GM06990 (cell line): ENCODE results near the gene IL1R1.

Experiments used
- DNase-seq: peaks from one replicate; pipeline ENCODE4 v3.0.0-alpha.2; 2011; ENCODE audit not compliant: insufficient read length; ENCODE audit errors: extremely low read depth
- H3K27me3 ChIP-seq: replicated peaks from 2 replicates; pipeline ENCODE4 v1.6.0; 2011; ENCODE audit warnings: low read length; ENCODE audit not compliant: control insufficient read depth, insufficient read depth
- H3K36me3 ChIP-seq: 2 replicates; pipeline ENCODE4 v1.5.1; 2011; ENCODE audit warnings: low read length; ENCODE audit not compliant: control insufficient read depth, insufficient read depth
- H3K4me3 ChIP-seq: replicated peaks from 2 replicates; pipeline ENCODE4 v1.5.1; 2011; ENCODE audit warnings: low read depth, mild to moderate bottlenecking, control low read depth, low read length
- TF ChIP-seq, protein P1 (sequence below): IDR thresholded peaks from 2 replicates; pipeline ENCODE4 v1.5.1; 2011; ENCODE audit warnings: low read length, control low read depth, mild to moderate bottlenecking, inconsistent platforms; ENCODE audit not compliant: insufficient read depth, poor library complexity, severe bottlenecking

IL1R1 gene

GRCh38 chr2:102181376-102181775 lies 38.8 kb downstream of the IL1R1 start:
- H3K36me3 ChIP-seq, result no peaks in the 10 kb centered on the region

DNA sequence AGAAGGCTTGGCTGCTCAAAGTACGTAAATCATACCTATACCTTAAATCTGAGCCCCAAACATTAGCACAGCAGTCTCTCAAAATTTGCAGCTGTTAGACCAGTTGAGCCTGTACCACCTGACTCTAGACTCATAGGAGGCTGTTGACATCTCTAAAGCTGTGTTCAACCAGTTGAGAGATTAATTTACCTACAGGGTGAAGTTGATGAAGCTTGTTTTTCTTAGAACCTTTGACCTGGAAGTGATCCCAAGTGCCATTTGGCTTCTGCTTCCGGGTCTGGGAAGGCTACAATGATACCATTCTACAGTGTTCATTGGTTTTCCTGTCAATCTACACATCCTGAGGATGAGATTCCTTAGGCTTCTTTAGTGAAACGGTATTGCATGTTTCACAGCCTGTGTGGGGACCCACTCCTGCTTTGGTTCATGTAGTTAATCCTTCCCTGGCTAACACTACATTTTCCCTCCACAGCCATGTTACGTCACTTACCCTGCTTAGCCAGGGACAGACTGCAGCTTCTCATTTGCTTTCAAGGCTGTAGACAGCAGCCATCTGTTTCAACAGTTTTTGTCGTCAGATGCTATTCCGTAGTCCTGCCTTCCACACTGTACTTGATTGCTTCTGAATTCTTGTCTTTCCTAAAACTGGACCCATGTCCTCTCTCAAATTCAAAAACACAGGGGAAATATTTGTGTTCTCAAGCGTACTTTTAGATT lies 39.5 kb downstream of the IL1R1 start:
- DNase-seq, result no peak
- Histone ChIP-seq H3K36me3 (no peaks in the 10 kb centered on the region), H3K27me3 (no peaks in the 10 kb centered on the region), H3K4me3 (no peak overlapping the region)
- TF ChIP-seq, protein P1, sequence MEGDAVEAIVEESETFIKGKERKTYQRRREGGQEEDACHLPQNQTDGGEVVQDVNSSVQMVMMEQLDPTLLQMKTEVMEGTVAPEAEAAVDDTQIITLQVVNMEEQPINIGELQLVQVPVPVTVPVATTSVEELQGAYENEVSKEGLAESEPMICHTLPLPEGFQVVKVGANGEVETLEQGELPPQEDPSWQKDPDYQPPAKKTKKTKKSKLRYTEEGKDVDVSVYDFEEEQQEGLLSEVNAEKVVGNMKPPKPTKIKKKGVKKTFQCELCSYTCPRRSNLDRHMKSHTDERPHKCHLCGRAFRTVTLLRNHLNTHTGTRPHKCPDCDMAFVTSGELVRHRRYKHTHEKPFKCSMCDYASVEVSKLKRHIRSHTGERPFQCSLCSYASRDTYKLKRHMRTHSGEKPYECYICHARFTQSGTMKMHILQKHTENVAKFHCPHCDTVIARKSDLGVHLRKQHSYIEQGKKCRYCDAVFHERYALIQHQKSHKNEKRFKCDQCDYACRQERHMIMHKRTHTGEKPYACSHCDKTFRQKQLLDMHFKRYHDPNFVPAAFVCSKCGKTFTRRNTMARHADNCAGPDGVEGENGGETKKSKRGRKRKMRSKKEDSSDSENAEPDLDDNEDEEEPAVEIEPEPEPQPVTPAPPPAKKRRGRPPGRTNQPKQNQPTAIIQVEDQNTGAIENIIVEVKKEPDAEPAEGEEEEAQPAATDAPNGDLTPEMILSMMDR, result no peak

More at GRCh38 chr2:102181376-102181775, 38.8 kb downstream of the IL1R1 start:
- no peak for DNase-seq
- H3K4me3 ChIP-seq, result no peak overlapping the region
- TF ChIP-seq, protein P1, result no peak
- H3K27me3 ChIP-seq, result no peaks in the 10 kb centered on the region

- Histone ChIP-seq H3K27me3 (no peaks in the 10 kb centered on the region), H3K4me3 (no peak overlapping the region), H3K36me3 (no peaks in the 10 kb centered on the region)
- DNase-seq, result no peak
- TF ChIP-seq, protein P1, result no peak
Measured at GRCh38 chr2:102184018-102184417, 41.5 kb downstream of the IL1R1 start.

DNA sequence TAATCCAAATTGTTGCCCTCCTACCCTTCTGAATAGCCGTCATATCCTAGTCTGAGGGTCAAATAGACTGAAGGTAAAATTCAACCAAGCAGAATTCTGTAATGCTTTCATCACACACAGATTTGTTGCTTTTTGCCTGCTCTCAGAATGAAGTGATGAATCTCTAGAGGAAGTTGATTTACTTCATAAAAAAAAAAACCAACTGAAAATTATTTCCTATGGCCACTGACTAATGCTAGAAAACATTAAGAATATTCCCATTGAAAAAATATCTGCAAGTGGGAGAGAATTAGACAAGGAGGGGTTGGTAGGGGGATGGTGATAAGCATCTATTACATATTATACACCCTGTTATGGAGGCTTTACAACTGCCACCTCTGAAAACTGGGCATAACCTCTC lies 42.0 kb downstream of the IL1R1 start:
- Histone ChIP-seq H3K36me3 (no peaks in the 10 kb centered on the region), H3K4me3 (no peak overlapping the region), H3K27me3 (no peaks in the 10 kb centered on the region)
- TF ChIP-seq, protein P1, result no peak
- no peak for DNase-seq

- Histone ChIP-seq H3K27me3 (no peaks in the 10 kb centered on the region), H3K36me3 (no peaks in the 10 kb centered on the region), H3K4me3 (no peak overlapping the region)
- TF ChIP-seq, protein P1, result peak; percentile 49
- no peak for DNase-seq
Measured at GRCh38 chr2:102185347-102185746, 42.8 kb downstream of the IL1R1 start.
